Mesothelial cell of epicardium (in vitro differentiated cells): Measurements from ENCODE around the gene SEPTIN8. TPM values are rescaled to one million over a fixed set of nuclear protein-coding genes. Genes with fewer than 3 reads are reported as not detected.

Source experiments
- DNase-seq, 2 experiments: peaks; one replicate each; pipeline ENCODE4 v3.0.0; 2021; ENCODE audit warnings: low spot score in 2 of 2; ENCODE audit not compliant: unreplicated experiment in 2 of 2
- H3K27ac Mint-ChIP-seq: 2 replicates; pipeline ENCODE4 v1.8.0; 2021; ENCODE audit warnings: mixed read lengths
- H3K27me3 Mint-ChIP-seq: 2 replicates; pipeline ENCODE4 v1.8.0; 2021; ENCODE audit warnings: low read depth, mixed read lengths
- H3K36me3 Mint-ChIP-seq: 2 replicates; pipeline ENCODE4 v1.8.0; 2021; ENCODE audit warnings: mixed read lengths
- H3K4me1 Mint-ChIP-seq: 2 replicates; pipeline ENCODE4 v1.8.0; 2021; ENCODE audit warnings: mixed read lengths
- H3K4me3 Mint-ChIP-seq: 2 replicates; pipeline ENCODE4 v1.8.0; 2021; ENCODE audit warnings: mild to moderate bottlenecking, moderate library complexity, mixed read lengths
- H3K9me3 Mint-ChIP-seq: 2 replicates; pipeline ENCODE4 v1.8.0; 2021; ENCODE audit warnings: mixed read lengths
- total RNA-seq: library from RNA; stranded (reverse); gene quantifications from 3 replicates; pipeline ENCODE4 v1.2.1, GENCODE V29; 2021
- TF ChIP-seq, protein P1 (sequence below): fragments of 200-600 bp; sonication (generic); IDR thresholded peaks from one replicate; pipeline ENCODE4 v1.5.0; 2021; ENCODE audit warnings: antibody characterized with exemption; ENCODE audit not compliant: unreplicated experiment

The SEPTIN8 gene
- total RNA-seq, 1 donor from 2014 or later = 58.9 TPM

DNA sequence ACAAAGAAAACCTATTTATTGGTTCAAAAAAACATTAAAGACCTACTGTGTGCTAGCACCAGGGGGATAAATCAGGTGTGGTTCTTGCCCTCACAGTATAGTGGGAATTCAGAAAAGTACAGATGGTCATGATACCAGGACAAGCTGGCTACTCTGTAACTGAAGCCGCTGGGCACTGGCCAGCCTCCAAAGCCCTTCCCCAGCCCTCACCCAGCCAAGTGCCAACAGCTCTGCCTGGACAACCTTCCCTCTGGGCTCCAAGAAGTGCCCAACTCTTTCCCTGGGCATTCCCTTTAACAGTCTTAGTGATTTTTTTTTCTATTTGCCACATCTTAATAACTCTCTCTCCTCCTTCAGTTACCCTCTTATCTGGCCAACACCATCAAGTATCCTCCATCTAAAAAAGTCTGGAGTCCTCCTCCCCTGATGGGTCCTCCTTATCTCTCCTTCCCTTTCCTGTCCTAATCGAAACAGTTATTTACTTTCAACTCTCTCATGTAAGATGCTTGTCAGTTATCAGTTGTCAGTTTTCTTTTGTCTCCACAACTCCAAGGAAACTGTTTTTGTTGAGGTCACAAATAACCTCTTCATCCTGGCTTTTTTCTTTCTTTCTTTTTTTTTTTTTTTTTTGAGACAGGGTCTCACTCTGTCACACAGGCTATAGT, 13.3 kb upstream of the SEPTIN8 start:
- H3K4me3 Mint-ChIP-seq = no peak overlapping the region
- no peak for DNase-seq
- no peaks in the 10 kb centered on the region for H3K36me3 Mint-ChIP-seq
- H3K9me3 Mint-ChIP-seq = peaks cover 6% of the 10 kb centered on the region
- peaks cover 9% of the 10 kb centered on the region for H3K4me1 Mint-ChIP-seq
- no peak overlapping the region for H3K27ac Mint-ChIP-seq
- TF ChIP-seq, protein P1, sequence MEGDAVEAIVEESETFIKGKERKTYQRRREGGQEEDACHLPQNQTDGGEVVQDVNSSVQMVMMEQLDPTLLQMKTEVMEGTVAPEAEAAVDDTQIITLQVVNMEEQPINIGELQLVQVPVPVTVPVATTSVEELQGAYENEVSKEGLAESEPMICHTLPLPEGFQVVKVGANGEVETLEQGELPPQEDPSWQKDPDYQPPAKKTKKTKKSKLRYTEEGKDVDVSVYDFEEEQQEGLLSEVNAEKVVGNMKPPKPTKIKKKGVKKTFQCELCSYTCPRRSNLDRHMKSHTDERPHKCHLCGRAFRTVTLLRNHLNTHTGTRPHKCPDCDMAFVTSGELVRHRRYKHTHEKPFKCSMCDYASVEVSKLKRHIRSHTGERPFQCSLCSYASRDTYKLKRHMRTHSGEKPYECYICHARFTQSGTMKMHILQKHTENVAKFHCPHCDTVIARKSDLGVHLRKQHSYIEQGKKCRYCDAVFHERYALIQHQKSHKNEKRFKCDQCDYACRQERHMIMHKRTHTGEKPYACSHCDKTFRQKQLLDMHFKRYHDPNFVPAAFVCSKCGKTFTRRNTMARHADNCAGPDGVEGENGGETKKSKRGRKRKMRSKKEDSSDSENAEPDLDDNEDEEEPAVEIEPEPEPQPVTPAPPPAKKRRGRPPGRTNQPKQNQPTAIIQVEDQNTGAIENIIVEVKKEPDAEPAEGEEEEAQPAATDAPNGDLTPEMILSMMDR = no peak
- H3K27me3 Mint-ChIP-seq = no peaks in the 10 kb centered on the region

DNA sequence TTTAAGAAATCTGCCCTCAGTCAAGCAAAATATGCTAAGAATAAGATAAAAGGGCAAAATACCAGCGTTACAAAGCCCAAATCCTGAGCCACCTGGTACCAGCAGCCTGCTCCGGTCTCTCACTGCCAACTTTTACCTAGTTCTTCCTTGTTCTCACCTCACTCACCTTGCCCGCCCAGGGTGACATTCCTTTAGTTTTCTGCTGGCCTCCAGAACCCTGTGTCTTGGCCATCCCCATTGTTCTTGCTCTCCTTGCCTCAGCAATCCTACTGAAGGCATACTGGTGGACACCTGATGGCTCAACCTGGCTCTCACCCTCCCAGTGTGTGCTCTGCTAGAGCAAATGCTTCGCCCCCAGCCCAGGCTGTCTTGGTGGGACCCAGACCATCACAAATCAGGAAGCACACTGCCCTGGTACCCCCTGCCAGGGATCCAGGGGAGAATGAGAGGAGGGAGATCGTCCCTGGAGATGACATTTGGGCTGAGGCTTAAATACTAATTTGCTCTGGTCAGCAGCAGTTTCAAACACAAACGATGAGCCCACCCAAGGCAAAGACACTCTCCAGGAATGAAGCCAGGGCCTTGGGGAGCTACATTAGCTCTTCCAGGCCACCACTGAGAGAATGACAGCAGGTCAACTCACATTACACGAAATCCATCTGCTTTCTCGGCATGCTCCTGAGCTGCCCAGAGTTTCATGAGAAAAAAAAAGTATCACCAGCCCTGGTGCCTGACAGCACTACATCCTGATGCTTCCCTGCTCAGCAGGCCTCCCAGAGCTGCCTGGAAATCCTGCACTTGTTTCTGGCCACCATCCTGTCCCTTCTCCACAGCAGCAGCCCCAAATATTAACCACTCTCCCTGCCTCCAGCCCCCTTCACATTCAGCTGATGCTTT, 12.2 kb upstream of the SEPTIN8 start:
- Mint-ChIP-seq H3K4me3 (no peak overlapping the region), H3K36me3 (no peaks in the 10 kb centered on the region), H3K27ac (no peak overlapping the region), H3K27me3 (no peaks in the 10 kb centered on the region), H3K4me1 (peaks cover 9% of the 10 kb centered on the region), H3K9me3 (peaks cover 6% of the 10 kb centered on the region)
- TF ChIP-seq, protein P1 = no peak
- no peak for DNase-seq

DNA sequence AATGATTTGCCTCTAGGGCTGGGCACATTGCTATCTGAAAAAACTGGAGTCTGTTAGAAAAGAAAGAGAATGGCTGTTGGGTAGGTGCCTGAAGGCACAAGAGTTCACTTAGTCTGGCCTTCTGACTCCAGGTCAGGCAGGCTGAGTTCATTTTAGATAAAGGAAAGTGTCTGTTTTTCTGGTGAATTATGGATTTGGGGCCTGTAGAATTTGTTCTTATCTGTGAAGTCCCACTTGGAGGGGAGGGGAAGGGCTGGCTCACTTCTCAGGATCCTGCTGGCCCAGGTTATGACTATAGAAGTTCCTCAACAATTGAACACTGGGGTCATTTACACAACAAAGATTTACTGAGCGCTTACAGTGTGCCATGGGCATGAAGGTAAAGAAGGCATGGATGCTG, 11.5 kb upstream of the SEPTIN8 start:
- H3K27me3 Mint-ChIP-seq = no peaks in the 10 kb centered on the region
- TF ChIP-seq, protein P1 = no peak
- no peak for DNase-seq
- no peaks in the 10 kb centered on the region for H3K36me3 Mint-ChIP-seq
- H3K4me1 Mint-ChIP-seq = peaks cover 9% of the 10 kb centered on the region
- H3K4me3 Mint-ChIP-seq = no peak overlapping the region
- H3K9me3 Mint-ChIP-seq = peaks cover 6% of the 10 kb centered on the region
- no peak overlapping the region for H3K27ac Mint-ChIP-seq

DNA sequence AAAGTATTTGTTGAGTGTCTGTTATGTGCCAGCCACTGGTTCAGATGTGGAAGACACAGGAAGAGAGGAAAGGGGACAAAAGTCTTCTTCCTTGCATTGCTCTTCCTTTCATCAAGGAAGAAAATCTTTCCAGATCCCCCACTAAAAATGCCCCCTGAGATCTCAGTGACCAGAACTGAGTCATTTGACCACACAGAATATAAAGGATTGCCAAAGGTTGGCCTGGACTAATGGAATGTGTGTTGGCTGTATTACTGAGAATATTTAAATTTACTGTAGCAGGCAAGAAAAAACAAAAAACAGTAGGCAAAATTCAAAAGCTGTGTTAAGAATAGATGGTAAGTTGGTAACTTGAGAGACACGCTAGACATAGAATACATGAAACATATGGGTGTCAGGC, 10.0 kb upstream of the SEPTIN8 start:
- TF ChIP-seq, protein P1 = no peak
- peaks cover 6% of the 10 kb centered on the region for H3K9me3 Mint-ChIP-seq

DNA sequence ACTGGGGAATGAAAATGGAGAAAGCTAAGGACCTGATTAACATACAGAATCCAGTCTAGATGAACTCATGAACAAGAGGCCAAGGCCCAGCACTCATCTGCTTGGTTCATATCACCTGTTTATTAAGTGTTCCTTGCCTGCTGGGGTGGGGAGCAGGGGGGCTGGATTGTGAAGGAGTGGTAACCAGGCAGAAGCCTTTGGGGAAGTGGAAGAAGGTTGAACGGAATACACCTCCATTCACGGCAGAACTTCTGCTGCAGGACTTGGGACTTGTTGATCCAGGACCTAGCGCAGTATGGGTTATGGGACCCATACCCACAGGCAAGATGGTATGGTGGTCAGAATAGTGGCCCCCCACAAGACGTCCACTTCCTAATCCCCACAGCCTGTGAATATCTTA, 8.8 kb upstream of the SEPTIN8 start:
- peaks cover 9% of the 10 kb centered on the region for H3K4me1 Mint-ChIP-seq
- no peak overlapping the region for H3K27ac Mint-ChIP-seq
- H3K36me3 Mint-ChIP-seq = no peaks in the 10 kb centered on the region
- H3K9me3 Mint-ChIP-seq = peaks cover 6% of the 10 kb centered on the region
- H3K27me3 Mint-ChIP-seq = peaks cover 2% of the 10 kb centered on the region
- H3K4me3 Mint-ChIP-seq = no peak overlapping the region
- no peak for DNase-seq
- TF ChIP-seq, protein P1 = no peak

More for the DNA sequence above, 10.0 kb upstream of the SEPTIN8 start:
- Mint-ChIP-seq H3K4me1 (peaks cover 9% of the 10 kb centered on the region), H3K4me3 (no peak overlapping the region), H3K27me3 (no peaks in the 10 kb centered on the region), H3K27ac (no peak overlapping the region), H3K36me3 (no peaks in the 10 kb centered on the region)
- no peak for DNase-seq
